ENCODE data around the gene EIF4H.
"Not testable (repeated sequence)": the region's sequence is repeated elsewhere in the genome, so short reads cannot be mapped to it uniquely, and the experiment has no call there.

DNA sequence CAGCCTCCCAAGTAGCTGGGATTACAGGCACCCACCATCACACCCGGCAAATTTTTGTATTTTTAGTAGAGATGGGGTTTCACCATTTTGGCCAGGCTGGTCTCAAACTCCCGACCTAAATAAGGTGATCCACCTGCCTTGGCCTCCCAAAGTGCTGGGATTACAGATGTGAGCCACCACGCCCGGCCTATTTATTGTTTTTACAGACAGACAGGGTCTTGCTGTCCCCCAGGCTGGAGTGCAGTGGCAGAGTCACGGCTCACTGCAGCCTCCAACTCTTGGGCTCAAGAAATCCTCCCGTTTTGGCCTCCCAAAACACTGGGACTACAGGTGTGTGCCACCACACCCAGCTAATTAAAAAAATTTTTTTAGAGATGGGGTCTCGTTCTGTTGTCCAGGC is 34.1 kb downstream of the EIF4H start:
- not testable (repeated sequence) for TF ChIP-seq REST (IDR thresholded peaks at IDR 0.05; ENCODE audit: low read depth); CTCF (IDR thresholded peaks at IDR 0.05 in 2 of 3, conservative IDR thresholded peaks at IDR 0.05 in 1 of 3; ENCODE audit: borderline replicate concordance in 1 of 3, insufficient read depth in 1 of 3, low read depth in 2 of 3, low read length in 2 of 3); CEBPB (IDR thresholded peaks at IDR 0.05; ENCODE audit: low read depth); JUND (IDR thresholded peaks at IDR 0.05); SIN3A (IDR thresholded peaks at IDR 0.05; ENCODE audit: low read depth); EZH2 (IDR thresholded peaks at IDR 0.05); SP1 (IDR thresholded peaks at IDR 0.05; ENCODE audit: low read depth); POLR2AphosphoS5 (IDR thresholded peaks at IDR 0.05; ENCODE audit: low read depth, low read length); ZFX (IDR thresholded peaks at IDR 0.05)

Measured in HCT116 (cell line).